H7 (cell line): ENCODE data around the gene RXRB. TPM values are rescaled to one million over a fixed set of nuclear protein-coding genes. Genes with fewer than 3 reads are reported as not detected.
A peak's percentile ranks its signal among the peaks of the same experiment; 100 is the strongest.

Experiments used
- DNase-seq: peaks from one replicate; pipeline ENCODE4 v3.0.0; 2012
- H3K27me3 ChIP-seq: 2 replicates; pipeline ENCODE4 v1.6.0; 2011; ENCODE audit warnings: mild to moderate bottlenecking, low read length; ENCODE audit not compliant: control insufficient read depth, insufficient read depth
- H3K36me3 ChIP-seq: replicated peaks from 2 replicates; pipeline ENCODE4 v1.5.1; 2011; ENCODE audit warnings: low read length; ENCODE audit not compliant: control insufficient read depth, insufficient read depth
- H3K4me3 ChIP-seq: 2 replicates; pipeline ENCODE4 v1.5.1; 2011; ENCODE audit warnings: low read depth, mild to moderate bottlenecking, control low read depth, low read length, moderate library complexity; ENCODE audit not compliant: insufficient read depth
- total RNA-seq: library from RNA; depleted of rRNA; stranded (reverse); fragments of >200 nt; shearing (Covaris generic); gene quantifications from 2 replicates; pipeline ENCODE4 v1.2.3, GENCODE V29; 2014

Gene RXRB
- total RNA-seq, 1 experiment from 2014 or later: 18.1 TPM

DNA sequence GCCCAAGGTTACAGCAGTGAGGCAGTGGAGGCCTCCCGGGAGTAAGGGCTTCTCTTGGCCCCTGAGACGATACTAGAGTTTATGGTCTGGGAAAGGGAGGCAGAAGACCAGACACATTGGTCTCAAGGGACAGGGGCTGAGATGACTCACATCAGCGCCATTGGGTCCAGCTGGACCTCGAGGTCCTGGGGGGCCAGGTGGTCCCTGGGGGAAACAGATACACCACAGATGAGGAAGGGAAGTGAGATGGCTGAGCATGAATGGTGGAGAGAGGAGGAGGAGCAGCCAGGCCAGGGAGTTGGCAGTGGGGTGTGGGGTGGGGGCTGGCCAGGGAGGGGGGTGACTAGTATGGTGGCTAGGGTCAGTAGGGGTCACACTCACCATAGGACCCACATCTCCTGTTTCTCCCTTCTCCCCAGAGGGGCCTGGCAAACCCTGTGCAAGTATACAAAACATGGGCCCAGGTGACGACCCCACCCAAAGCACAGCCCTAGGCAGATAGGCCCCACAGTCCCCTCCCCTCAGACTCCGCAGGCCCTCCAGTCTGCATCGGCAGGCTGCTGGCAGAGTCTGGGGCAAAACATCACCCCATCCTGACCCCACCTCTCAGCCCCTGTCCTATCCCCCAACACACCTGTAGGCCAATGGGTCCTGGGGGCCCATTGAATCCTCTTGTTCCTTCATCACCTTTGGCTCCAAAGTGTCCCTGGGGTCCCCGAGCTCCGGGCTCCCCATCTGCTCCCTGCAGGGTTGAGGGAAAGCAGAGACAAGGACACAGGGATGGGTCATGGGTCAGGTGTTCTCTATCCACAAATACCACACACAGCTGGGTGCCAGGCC is 30.1 kb downstream of the RXRB start:
- peak; percentile 42 for DNase-seq
- Histone ChIP-seq H3K4me3 (no peak overlapping the region), H3K36me3 (no peaks in the 10 kb centered on the region), H3K27me3 (no peaks in the 10 kb centered on the region; the same call in 1 of the 2 replicates)

DNA sequence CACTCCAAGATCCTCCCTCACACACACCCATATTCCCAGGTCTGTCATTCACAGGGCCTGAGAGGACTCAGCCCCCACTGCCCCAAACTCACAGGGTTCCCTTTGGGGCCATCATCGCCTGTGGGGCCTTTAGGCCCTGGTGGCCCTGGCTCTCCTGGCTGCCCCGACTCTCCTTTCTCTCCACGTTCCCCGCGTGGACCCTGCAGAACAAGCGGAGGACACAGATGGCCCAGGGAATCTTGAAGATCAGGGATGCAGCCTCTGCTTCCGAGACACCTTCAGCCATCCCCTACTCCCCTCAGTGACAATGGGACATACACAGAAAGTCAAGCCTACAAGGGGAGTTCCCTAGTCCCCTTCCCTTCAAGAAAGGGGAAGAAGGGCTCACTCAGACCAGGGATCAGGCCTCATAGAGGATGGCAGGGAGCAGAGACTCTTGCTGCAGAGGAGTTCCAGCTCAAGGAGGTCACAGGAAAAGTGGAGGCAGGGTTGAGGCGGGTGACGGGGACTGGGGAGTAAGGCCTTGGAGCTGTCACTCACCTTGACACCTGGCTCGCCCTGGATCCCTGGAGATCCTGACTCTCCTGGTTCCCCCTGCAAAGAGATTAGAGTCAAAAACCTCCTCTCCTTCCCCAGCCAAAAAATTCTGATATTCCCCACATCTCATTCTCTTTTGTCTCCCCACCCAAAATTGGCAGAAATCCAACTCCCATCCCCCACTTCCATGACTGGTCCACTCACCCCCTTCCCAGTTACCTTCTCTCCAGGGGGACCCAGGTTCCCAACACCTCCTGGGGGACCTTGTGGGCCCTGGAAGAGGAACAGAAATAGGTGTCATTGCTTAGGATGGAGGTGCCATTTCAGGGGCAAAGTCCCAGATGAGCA is 30.9 kb downstream of the RXRB start:
- Histone ChIP-seq H3K4me3 (no peak overlapping the region), H3K27me3 (no peaks in the 10 kb centered on the region; the same call in 1 of the 2 replicates), H3K36me3 (no peaks in the 10 kb centered on the region)
- DNase-seq: peak; percentile 36

DNA sequence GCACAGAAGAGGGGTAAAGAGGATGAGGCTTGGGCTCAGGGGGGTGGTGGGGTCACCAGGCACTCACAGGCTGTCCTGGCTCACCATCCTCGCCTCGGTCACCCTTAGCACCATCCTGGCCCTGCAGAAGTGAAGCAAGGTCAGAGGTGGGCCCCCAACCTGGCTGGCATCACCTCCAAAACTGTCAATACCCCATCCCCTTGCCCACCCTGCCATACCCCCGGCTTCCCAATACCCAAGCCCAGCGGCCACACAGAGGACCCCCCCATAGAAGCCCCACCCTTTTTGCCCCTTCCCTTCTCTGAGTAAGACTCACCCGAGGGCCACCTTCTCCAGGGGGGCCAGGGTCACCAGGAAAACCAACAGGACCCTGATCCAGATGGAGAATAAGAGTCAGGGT is 31.8 kb downstream of the RXRB start:
- DNase-seq: peak; percentile 31
- Histone ChIP-seq H3K4me3 (no peak overlapping the region), H3K27me3 (peaks cover 2% of the 10 kb centered on the region; the same call in 1 of the 2 replicates), H3K36me3 (no peaks in the 10 kb centered on the region)

DNA sequence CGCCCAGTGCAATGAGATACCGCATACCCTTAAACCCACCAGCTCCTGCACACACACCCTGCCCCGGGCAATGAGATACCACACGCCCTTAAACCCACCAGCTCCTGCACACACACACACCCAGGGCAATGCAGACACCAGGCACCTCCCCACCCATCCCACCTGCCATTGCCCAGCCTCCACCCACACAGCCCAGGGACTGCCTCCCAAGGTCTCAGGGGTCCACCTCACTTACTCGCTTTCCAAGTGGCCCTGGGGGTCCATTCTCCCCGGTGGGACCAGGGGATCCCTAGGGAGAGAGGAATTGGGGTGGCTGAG is 32.2 kb downstream of the RXRB start:
- DNase-seq: no peak
- Histone ChIP-seq H3K4me3 (no peak overlapping the region), H3K36me3 (no peaks in the 10 kb centered on the region), H3K27me3 (peaks cover 4% of the 10 kb centered on the region; the same call in 1 of the 2 replicates)

DNA sequence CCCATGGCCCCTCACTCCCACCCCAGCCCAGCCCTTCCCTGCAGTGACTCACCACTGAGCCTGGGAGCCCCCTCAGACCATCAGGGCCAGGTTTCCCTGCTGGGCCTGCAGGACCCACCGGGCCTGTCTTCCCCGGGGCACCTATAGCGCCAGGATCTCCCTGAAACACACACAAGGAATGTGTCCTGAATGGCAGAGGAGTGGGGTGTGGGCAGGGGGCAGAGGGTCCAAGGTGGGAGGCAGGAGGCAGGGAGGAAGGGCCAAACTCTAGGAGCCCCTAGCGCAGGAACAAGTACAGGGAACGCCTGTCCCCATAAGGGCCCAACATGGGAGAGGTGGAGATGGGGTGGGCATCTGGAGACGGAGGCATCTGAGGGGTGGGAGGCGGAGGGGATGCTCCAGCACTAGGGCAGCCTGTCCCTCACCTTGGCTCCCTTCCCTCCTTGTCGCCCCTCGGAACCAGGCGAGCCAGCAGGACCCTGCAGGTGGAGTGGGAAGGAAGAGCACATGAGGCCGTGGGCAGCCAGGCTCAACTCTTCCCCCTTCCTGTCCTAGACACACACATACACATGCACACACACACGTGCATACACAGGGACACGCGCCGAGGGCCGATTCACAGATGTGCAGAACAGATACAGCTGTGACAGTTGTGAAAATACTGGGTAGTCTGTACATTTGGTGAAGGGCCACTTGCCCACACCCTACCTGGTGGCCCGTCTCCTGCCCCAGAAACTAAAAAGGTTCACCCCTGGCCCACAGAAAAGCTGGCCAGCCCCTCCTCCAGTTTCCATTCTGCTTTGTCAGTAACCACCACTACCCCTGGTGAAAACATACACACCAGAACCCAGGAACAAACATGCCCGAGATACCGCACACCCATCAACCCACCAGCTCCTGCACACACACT is 32.8 kb downstream of the RXRB start:
- Histone ChIP-seq H3K4me3 (no peak overlapping the region), H3K27me3 (peaks cover 4% of the 10 kb centered on the region; the same call in 1 of the 2 replicates), H3K36me3 (no peaks in the 10 kb centered on the region)
- DNase-seq: peak; percentile 47

DNA sequence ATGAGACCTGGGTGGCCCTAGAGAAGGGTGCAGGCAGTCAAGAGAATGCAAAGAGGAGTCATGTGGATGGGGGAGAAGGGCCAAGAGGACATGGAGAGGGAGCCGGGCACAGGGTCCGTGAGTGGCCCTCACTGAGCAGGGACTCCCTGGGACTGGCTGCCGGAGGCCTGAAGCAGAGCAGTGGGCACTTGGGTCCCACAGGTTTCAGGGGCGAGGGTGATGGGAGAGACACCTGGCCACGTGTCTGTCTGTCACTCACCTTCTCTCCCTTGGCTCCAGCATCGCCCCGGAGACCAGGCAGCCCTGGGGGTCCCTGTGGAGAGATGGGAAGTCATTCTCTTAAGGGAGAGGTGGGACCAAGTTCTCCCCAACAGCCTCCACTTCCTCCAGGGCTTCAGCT is 33.7 kb downstream of the RXRB start:
- Histone ChIP-seq H3K4me3 (no peak overlapping the region), H3K36me3 (no peaks in the 10 kb centered on the region), H3K27me3 (peaks cover 12% of the 10 kb centered on the region)
- DNase-seq: peak; percentile 38

DNA sequence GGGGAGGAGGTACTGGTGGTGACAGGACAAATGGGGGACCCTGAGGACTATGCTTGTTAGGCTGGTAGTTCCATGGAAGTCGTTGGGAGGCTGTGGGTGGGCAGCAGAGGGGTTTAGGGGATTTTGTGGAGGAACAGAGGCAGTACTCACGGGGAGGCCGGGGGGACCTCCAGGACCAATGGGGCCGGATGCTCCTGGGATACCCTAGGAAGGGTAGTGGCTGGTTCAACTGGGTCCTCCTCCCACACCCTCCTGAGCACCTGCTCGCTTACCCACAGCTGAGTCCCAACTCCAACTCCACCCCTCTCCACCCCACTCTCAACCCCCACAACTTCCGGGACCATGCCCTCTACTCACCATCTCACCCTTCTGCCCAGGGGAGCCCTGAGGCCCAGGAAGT is 34.1 kb downstream of the RXRB start:
- H3K27me3 ChIP-seq: peaks cover 16% of the 10 kb centered on the region
- no peaks in the 10 kb centered on the region for H3K36me3 ChIP-seq

DNA sequence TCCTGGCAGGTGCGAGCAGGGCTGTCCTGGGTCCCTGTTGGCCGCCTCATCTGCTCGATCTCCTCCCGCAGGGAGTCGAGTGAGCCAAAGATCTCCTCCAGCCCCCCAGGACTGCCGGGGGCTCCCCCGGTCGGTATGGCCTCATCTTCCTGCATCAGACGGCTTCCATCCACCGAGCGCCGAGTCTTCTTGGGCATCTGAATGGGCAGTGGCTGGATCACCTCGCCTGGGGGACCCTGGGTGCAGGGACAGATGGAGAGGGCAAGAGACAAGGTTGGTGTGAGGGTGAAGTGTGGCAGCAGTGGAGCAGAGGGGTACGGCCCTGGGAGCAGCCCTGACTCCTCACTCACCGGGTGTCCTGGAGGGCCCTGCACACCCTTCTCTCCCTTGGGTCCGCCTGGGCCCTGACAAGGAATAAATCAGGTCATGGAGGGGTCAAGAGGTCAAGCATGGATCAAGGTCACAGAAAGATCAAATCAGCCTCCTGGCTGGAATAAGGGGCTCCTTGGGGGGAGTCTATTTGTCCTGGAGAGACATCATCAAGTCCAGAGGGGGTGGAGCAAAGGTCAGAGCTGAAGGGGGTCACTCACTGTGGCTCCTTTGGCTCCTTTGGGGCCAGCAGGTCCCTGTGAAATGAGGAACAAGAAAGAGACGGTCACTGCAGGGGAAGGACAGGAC is 34.7 kb downstream of the RXRB start:
- DNase-seq: peak; percentile 44
- no peak overlapping the region for H3K4me3 ChIP-seq
- H3K27me3 ChIP-seq: peaks cover 18% of the 10 kb centered on the region

More for the DNA sequence above, 34.1 kb downstream of the RXRB start:
- no peak overlapping the region for H3K4me3 ChIP-seq
- no peak for DNase-seq

DNA sequence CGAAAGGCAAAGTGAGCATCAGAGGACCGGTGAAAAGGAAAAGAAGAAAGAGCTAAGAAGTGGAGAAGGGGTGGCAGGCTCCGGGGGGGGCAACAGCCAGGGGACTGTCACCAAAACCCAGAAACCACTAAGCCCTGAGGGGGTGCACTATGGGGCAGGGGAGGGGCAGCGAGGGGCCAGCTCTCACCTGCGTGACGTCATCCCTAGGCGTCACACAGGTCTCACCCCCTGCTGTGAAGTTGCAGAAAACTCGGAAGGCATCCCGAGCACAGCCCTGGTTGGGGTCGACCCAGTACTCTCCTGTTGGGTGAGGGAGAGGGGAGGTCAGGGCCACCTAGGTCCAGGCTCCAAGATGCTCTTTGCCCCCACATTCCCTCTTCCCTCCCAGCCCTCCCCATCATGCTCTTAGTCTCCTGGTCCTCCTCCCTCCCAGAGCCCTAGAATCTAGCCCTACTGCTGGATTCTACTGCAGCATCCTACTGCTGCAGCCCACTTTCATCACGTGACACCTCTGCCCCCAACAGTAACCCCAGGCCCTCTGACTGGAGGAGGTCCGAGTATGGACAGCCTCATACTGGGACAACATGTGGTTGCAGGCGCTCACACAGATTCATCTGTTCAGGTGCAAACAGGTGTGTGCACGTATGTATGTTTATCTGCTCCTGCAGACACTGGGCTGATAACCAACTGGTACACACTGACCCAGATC is 35.6 kb downstream of the RXRB start:
- DNase-seq: peak; percentile 78
- H3K4me3 ChIP-seq: no peak overlapping the region
- no peaks in the 10 kb centered on the region for H3K36me3 ChIP-seq
- peaks cover 18% of the 10 kb centered on the region for H3K27me3 ChIP-seq

More for the DNA sequence above, 34.7 kb downstream of the RXRB start:
- no peaks in the 10 kb centered on the region for H3K36me3 ChIP-seq

DNA sequence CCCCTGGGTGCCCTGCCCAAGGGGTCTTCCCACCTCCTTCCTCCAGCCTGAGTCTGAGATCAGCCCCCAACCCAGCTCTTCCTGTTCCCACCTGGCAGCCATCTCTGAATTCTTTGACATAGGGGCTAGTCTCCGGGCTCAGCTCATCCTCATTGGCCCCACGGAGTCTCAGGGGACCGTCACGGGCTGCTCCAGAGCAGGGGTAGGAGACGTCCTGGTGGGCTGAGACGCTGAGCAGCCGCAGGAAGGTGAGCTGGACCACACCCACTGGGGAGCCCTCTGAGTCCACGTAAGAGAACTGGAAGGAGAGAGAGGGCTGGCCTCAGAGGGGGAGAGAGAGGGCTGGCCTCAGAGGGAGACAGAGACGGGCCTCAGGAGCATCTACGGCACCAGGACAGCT is 36.3 kb downstream of the RXRB start:
- no peak overlapping the region for H3K4me3 ChIP-seq
- H3K36me3 ChIP-seq: no peaks in the 10 kb centered on the region
- H3K27me3 ChIP-seq: peaks cover 18% of the 10 kb centered on the region
- peak; percentile 46 for DNase-seq

DNA sequence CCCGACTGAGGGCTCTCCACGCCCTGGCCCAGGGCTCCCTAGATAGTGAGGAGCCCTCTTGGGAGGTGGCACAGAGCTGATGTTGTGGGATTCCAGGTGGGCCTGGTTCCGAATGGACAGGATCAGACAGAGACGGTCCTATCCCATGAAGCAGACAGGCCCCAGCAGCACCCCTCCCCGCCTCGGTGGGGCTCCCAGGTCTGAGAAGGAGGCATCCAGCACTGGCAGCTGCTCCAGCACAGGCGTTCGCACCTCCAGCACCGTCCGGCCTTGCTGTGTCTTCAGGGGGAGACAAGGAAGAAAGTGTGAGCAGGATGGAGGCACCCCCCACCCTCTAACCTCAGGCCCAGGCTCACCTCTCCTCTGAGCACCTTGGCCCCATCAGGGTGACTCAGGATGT is 36.9 kb downstream of the RXRB start:
- peak; percentile 56 for DNase-seq
- Histone ChIP-seq H3K4me3 (no peak overlapping the region), H3K36me3 (no peaks in the 10 kb centered on the region), H3K27me3 (peaks cover 18% of the 10 kb centered on the region)

DNA sequence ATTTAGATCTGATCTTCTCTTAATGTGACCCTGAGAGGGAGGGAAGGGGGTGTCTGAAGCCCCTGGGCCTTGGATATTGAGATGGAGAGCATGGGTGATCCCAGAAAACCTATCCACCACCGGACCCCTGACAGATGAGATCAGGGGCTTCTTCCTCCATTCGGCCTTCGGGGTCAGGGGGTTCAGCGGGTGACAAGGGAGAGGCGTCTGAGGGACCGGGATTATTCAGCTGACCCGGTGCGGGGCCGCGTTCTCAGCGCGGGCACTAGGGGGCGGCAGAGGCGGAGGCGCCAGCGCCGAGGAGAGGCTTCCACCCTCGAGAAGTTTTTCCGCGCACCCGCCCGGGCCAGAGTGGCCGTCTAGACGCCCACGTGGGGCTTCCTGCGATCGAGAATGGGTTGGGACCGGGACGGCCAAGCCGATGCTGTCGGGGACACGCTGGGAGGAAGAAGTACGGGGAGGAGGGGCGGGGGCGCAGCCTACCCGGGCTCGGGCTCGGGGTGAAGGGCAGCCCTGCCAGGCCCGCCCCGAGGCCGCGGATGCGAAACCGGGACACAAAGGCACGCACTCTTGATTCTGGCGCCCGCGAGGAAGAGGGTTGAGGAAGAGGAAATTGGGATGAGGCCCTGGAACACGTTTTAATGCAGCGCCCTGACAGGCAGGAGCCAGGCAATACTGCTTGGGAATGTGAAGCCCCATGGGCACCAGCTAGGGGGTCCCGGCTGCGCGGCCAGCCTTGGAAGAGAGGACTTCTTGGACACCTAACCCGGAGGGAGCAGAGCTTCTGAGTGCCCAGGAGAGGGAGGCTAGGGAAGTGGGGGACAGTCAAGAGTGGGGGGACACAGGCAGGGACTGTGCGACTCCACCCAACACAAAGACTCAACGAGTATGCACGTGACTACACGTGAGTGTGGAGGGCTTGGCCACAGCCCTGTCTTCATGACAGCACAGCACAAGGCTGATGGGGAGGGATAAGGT is 38.8 kb downstream of the RXRB start:
- H3K36me3 ChIP-seq: no peaks in the 10 kb centered on the region
- peak; percentile 96 for DNase-seq
- peak overlapping the region; percentile 58 for H3K4me3 ChIP-seq
- peaks cover 18% of the 10 kb centered on the region for H3K27me3 ChIP-seq
